ENCODE measurements around the gene SSB.
A peak's percentile ranks its signal among the peaks of the same experiment; 100 is the strongest.
"Not testable (repeated sequence)": the region's sequence is repeated elsewhere in the genome, so short reads cannot be mapped to it uniquely, and the experiment has no call there.

Gene SSB

DNA sequence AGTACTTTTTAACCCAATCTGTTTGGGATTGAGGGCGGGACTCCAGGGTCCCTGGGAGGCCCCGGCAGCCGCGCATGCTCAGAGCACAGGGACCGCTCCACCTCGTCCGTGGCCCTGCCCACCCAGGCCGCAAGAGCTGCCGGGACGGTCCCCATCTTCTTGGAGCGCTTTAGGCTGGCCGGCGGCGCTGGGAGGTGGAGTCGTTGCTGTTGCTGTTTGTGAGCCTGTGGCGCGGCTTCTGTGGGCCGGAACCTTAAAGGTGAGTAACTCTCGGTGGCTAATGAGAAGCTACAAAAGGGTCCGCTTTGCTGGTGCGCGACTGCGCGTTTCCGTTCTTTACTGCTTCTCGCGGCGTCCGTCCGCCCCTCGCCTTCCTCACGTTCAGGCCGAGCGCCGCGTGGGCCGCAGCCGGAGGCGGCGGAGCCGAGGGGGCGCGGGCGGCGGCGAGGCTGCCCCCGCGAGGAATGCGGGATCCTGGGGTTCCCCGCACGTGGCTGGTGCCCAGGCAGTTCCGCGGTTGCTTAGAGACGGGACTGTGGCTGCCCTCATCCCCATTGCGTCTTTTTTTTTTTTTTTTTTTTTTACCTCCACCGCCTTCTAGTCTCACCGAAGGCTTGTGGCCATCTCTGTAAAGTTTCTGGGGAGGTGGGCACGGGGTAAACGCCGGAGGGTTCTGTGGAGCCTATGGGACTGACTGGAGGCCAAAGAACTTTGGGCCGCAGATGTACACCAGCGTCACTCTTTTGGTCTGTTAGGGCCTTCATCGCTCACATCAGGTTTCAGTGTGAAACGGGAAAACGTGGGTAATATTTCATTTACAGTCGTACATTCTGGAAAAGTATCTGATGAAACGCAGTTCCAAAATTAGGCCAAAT lies at the start of gene SSB:
SSB (plus strand) TSS at position 154 of the 875 bp plus-strand sequence. CDS start 2,090 bp downstream, outside the sequence.
- Histone ChIP-seq H3K4me3 (ENCODE audit: low read length) (peak within 1 kb of the TSS; percentile 81), H3K36me3 (ENCODE audit: control insufficient read depth, insufficient read depth, low read length) (peaks cover 2% of the 10 kb centered on the region), H3K9ac (ENCODE audit: low read length) (peak within 1 kb of the TSS; percentile 29), H3K27me3 (ENCODE audit: control insufficient read depth, insufficient read depth, low read length) (no peaks in the 10 kb centered on the region), H3K27ac (ENCODE audit: low read depth, low read length) (peak within 1 kb of the TSS; percentile 74), H3K4me1 (ENCODE audit: control insufficient read depth, insufficient read depth, low read length) (no peaks in the 10 kb centered on the region)

DNA sequence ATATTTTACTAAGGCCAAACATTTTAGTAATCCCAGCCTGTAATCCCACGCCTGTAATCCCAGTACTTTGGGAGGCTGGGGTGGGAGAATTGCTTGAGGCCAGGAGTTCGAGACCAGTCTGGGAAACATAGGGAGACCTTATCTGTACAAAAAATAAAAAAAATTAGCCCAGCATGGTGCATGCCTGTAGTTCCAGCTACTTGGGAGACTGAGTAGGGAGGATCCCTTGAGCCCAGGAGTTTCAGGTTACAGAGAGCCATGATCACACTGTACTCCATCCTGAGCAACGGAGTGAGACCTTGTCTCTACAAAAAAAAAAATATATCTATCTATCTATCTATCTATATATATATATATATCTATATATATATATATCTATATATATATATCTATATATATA lies 45.9 kb upstream of the SSB start:
- Histone ChIP-seq H3K4me1 (ENCODE audit: control insufficient read depth, insufficient read depth, low read length) (no peaks in the 10 kb centered on the region), H3K9ac (ENCODE audit: low read length) (no peak overlapping the region), H3K36me3 (ENCODE audit: control insufficient read depth, insufficient read depth, low read length) (peaks cover 3% of the 10 kb centered on the region), H3K27me3 (ENCODE audit: control insufficient read depth, insufficient read depth, low read length) (no peaks in the 10 kb centered on the region), H3K4me3 (ENCODE audit: low read length) (no peak overlapping the region), H3K27ac (ENCODE audit: low read depth, low read length) (no peak overlapping the region)

DNA sequence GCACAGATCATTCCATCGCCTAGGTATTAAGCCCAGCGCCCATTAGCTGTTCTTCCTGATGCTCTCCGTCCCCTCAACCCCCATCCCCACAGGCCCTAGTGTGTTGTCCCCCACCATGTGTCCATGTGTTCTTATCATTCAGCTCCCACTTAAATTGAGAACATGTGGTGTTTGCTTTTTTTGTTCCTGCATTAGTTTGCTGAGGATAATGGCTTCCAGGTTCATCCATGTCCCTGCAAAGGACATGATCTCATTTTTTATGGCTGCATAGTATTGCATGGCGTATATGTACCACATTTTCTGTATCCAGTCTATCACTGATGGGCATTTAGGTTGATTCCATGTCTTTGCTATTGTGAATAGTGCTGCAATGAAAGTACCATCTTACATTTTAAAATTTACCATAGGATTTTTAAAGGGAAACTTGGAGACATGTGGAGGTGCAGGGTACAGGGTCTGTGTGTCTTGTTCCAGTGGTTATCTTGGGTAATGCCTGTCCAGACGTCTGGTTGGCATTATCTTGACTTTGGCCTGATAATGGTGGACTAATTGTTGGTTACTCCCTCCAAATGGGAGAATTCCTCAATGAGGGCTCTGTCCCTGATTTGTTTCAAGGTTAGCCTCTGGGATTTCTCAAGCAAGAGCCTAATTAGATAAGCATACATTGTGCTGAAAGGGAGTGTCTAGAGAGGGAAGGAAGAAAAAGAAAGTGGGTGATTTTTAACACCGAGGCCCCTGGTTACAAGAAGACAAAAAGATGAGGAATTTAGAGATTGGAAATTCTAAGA lies 43.4 kb upstream of the SSB start:
- Histone ChIP-seq H3K4me1 (ENCODE audit: control insufficient read depth, insufficient read depth, low read length) (no peaks in the 10 kb centered on the region), H3K9ac (ENCODE audit: low read length) (no peak overlapping the region), H3K4me3 (ENCODE audit: low read length) (no peak overlapping the region), H3K27ac (ENCODE audit: low read depth, low read length) (no peak overlapping the region), H3K27me3 (ENCODE audit: control insufficient read depth, insufficient read depth, low read length) (no peaks in the 10 kb centered on the region), H3K36me3 (ENCODE audit: control insufficient read depth, insufficient read depth, low read length) (no peaks in the 10 kb centered on the region)

DNA sequence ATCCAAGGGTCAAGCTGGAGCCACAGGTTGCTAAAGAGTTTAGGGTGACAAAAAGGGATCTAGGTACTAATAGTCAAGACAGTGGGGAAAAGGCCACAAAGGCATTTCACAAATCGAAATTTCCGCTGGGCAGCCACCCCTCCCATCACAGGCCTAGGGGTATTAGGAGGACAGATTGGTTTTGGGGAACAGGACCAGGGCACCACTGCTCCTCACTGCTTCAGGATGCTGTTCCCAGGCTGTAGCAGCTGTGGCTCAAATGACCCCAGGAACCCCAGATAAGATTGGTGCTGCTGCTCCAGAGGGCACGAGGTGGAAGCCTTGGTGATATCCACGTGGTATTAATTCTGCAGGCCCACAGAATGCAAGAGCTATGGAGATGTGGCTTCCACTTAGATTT lies 42.3 kb upstream of the SSB start:
- H3K4me1 ChIP-seq (ENCODE audit: control insufficient read depth, insufficient read depth, low read length): no peaks in the 10 kb centered on the region
- no peaks in the 10 kb centered on the region for H3K27me3 ChIP-seq (ENCODE audit: control insufficient read depth, insufficient read depth, low read length)
- H3K4me3 ChIP-seq (ENCODE audit: low read length): no peak overlapping the region
- H3K36me3 ChIP-seq (ENCODE audit: control insufficient read depth, insufficient read depth, low read length): no peaks in the 10 kb centered on the region
- no peak overlapping the region for H3K9ac ChIP-seq (ENCODE audit: low read length)
- no peak overlapping the region for H3K27ac ChIP-seq (ENCODE audit: low read depth, low read length)

DNA sequence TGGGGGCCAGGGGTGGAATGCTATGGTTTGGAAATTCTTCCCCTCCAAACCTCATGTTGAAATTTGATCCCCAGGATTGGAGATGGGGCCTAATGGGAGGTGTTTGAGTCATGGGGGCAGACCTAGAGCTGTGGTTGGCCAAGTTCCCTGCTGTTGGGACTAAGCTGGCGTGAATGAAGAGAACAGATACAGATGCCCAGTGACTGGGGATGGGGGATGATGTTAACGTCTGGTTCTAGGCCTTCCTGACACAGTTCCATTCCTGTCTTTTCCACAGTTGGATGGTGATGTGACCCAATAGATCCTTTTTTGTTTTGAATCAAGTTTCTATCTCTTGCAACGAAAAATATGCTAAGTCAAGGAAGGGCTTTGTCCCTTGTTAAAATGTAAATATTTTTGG lies 41.3 kb upstream of the SSB start:
- no peaks in the 10 kb centered on the region for H3K27me3 ChIP-seq (ENCODE audit: control insufficient read depth, insufficient read depth, low read length)
- H3K4me3 ChIP-seq (ENCODE audit: low read length): no peak overlapping the region
- no peak overlapping the region for H3K9ac ChIP-seq (ENCODE audit: low read length)
- H3K4me1 ChIP-seq (ENCODE audit: control insufficient read depth, insufficient read depth, low read length): no peaks in the 10 kb centered on the region
- no peak overlapping the region for H3K27ac ChIP-seq (ENCODE audit: low read depth, low read length)
- no peaks in the 10 kb centered on the region for H3K36me3 ChIP-seq (ENCODE audit: control insufficient read depth, insufficient read depth, low read length)

DNA sequence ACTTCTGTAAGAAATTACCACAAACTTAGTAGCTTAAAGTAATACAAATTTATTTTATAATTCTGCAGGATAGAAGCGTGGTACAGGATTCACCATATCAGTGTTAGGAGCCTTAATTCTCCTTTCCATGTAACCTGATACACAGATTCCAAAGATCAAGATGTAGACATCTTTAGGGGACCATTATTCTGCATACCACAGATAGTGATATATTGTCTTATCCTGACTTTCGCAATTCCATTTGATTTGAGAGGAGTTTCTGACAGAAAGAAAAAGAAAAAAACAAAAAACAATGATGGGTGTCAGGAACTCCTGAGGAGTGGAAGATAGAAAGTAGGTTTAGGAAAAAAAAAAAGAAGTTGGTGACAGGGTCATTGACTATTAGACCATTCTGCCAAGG lies 40.9 kb upstream of the SSB start:
- no peaks in the 10 kb centered on the region for H3K36me3 ChIP-seq (ENCODE audit: control insufficient read depth, insufficient read depth, low read length)
- H3K9ac ChIP-seq (ENCODE audit: low read length): no peak overlapping the region
- no peak overlapping the region for H3K4me3 ChIP-seq (ENCODE audit: low read length)
- H3K27me3 ChIP-seq (ENCODE audit: control insufficient read depth, insufficient read depth, low read length): no peaks in the 10 kb centered on the region
- no peaks in the 10 kb centered on the region for H3K4me1 ChIP-seq (ENCODE audit: control insufficient read depth, insufficient read depth, low read length)
- H3K27ac ChIP-seq (ENCODE audit: low read depth, low read length): no peak overlapping the region

DNA sequence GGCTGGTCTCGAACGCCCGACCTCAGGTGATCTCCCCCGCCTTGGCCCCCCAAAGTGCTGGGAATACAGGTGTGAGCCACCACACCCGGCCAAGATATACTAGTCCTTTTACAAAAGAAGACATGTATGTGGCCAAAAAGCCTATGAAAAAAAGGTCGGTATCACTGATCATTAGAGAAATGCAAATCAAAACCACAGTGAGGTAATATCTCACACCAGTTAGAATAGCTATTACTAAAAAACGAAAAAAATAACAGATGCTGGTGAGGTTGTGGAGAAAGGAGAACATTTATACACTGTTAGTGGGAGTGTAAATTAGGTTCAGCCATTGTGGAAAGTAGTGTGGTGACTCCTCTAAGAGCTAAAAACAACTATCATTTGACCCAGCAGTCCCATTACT lies 38.7 kb upstream of the SSB start:
- no peak overlapping the region for H3K27ac ChIP-seq (ENCODE audit: low read depth, low read length)
- H3K27me3 ChIP-seq (ENCODE audit: control insufficient read depth, insufficient read depth, low read length): no peaks in the 10 kb centered on the region
- H3K9ac ChIP-seq (ENCODE audit: low read length): no peak overlapping the region
- H3K4me1 ChIP-seq (ENCODE audit: control insufficient read depth, insufficient read depth, low read length): no peaks in the 10 kb centered on the region
- H3K4me3 ChIP-seq (ENCODE audit: low read length): no peak overlapping the region
- H3K36me3 ChIP-seq (ENCODE audit: control insufficient read depth, insufficient read depth, low read length): no peaks in the 10 kb centered on the region

DNA sequence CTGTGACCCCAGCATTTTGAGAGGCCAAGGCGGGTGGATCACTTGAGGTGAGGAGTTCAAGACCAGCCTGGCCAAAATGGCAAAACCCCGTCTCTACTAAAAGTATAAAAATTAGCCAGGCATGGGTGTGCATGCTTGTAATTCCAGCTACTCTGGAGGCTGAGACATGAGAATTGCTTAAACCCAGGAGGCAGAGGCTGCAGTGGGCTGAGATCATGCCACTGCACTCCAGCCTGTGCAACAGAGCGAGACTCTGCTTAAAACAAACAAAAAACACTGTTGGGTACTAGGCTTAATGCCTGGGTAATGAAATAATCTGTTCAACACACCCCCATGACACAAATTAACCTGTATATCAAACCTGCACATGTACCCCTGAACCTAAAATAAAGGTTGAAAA lies 37.9 kb upstream of the SSB start:
- H3K4me1 ChIP-seq (ENCODE audit: control insufficient read depth, insufficient read depth, low read length); H3K4me3 ChIP-seq (ENCODE audit: low read length); H3K27me3 ChIP-seq (ENCODE audit: control insufficient read depth, insufficient read depth, low read length); H3K36me3 ChIP-seq (ENCODE audit: control insufficient read depth, insufficient read depth, low read length); H3K9ac ChIP-seq (ENCODE audit: low read length); H3K27ac ChIP-seq (ENCODE audit: low read depth, low read length): not testable (repeated sequence)

DNA sequence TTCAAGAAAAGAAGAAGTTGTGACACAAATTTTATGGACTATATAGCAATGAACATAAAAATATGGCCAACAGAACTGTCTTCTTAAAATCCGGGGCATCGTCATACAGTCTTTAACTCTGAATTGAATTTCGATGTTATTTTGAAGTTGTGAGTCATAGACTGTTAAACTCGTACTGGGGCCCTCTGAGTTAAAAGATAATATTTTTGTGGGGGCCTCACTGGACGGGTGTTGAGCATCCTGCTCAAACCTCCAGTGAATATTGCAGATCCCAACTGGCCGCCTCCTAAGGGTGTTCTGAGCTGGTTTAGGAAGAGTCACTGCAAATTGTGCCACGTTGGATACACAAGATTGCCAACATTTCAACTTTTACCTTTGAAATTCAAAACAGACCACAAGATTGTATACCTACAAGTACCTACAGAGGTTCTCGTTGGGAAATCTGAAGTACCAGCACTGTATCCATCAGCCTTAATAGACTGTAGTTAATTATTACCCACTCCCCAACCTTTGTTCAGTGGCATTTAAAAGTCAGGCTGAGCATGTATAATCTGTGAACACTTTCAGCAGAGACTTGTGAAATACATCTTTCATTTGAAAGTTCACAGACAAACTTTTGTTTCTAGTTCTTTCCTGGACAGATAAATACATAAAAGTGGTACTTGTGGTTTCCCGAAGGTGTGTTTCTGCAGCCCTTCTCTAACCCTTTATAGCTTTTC lies 37.3 kb upstream of the SSB start:
- Histone ChIP-seq H3K27ac (ENCODE audit: low read depth, low read length) (no peak overlapping the region), H3K4me3 (ENCODE audit: low read length) (no peak overlapping the region), H3K27me3 (ENCODE audit: control insufficient read depth, insufficient read depth, low read length) (no peaks in the 10 kb centered on the region), H3K9ac (ENCODE audit: low read length) (no peak overlapping the region), H3K36me3 (ENCODE audit: control insufficient read depth, insufficient read depth, low read length) (no peaks in the 10 kb centered on the region), H3K4me1 (ENCODE audit: control insufficient read depth, insufficient read depth, low read length) (no peaks in the 10 kb centered on the region)

DNA sequence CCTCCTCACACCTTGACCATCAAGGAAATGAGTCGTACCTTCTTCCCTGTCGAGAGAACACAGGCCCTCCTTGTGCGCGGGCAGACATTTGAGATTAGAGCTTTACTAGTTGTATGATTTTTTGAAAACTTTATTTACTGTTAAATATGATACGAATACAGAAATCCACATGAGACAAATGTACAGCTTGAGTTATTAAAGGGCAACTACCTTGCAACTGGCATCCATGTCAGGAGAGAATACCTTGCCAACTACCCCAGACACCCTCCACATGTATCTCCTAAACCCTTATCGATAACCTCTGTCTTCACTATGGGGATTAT lies 36.7 kb upstream of the SSB start:
- no peaks in the 10 kb centered on the region for H3K27me3 ChIP-seq (ENCODE audit: control insufficient read depth, insufficient read depth, low read length)
- no peaks in the 10 kb centered on the region for H3K4me1 ChIP-seq (ENCODE audit: control insufficient read depth, insufficient read depth, low read length)
- H3K4me3 ChIP-seq (ENCODE audit: low read length): no peak overlapping the region
- H3K27ac ChIP-seq (ENCODE audit: low read depth, low read length): no peak overlapping the region
- H3K9ac ChIP-seq (ENCODE audit: low read length): no peak overlapping the region
- H3K36me3 ChIP-seq (ENCODE audit: control insufficient read depth, insufficient read depth, low read length): no peaks in the 10 kb centered on the region

DNA sequence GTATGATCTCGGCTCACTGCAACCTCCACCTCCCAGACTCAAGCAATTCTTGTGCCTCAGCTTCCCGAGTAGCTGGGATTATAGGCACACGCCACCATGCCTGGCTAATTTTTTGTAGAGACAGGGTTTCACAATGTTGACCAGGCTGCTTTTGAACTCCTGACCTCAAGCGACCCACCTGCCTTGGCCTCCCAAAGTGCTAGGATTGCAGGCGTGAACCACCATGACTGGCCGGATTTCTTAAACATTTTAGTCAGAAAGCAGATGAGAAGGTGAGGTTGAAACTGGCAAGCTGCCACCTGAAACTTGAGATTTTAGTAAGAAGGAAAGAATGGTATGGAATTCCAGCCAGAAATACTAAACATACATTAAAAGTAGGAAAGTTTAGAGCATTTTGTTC lies 33.1 kb upstream of the SSB start:
- no peak overlapping the region for H3K9ac ChIP-seq (ENCODE audit: low read length)
- H3K4me1 ChIP-seq (ENCODE audit: control insufficient read depth, insufficient read depth, low read length): peaks cover 3% of the 10 kb centered on the region
- no peaks in the 10 kb centered on the region for H3K36me3 ChIP-seq (ENCODE audit: control insufficient read depth, insufficient read depth, low read length)
- H3K27ac ChIP-seq (ENCODE audit: low read depth, low read length): no peak overlapping the region
- peaks cover 5% of the 10 kb centered on the region for H3K27me3 ChIP-seq (ENCODE audit: control insufficient read depth, insufficient read depth, low read length)
- H3K4me3 ChIP-seq (ENCODE audit: low read length): no peak overlapping the region

DNA sequence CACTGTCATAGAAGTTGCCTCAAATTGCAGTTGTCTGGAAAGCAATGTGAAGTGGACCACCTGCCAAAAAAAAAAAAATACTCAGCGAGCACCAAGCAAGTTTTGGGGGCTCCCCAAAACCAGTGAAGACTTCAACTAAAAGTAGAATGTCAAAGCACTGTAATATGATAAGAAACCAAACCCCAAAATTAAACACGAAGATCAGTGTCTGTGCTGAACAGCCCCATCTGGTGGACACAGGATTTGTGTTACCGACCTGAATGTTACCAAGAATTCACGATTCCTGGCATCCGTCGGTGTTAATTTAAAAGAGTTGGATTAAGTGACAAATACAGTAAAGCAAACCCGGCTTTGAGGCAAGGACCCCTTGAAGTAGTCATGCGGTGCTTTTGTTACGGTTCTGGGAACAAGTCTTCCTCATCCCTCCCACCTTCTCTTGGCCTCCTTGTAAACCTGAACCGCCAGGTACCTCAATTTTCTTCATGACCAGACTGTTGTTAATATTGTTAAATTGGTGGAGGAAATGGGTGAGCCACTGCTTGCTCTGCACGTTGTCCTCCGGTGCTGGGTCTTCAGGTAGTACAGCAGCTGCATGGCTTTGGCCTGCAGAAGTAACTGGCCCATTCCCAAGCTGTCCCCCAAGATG lies 31.3 kb upstream of the SSB start:
- Histone ChIP-seq H3K4me1 (ENCODE audit: control insufficient read depth, insufficient read depth, low read length) (peaks cover 3% of the 10 kb centered on the region), H3K27me3 (ENCODE audit: control insufficient read depth, insufficient read depth, low read length) (peaks cover 5% of the 10 kb centered on the region), H3K4me3 (ENCODE audit: low read length) (no peak overlapping the region), H3K27ac (ENCODE audit: low read depth, low read length) (no peak overlapping the region), H3K9ac (ENCODE audit: low read length) (peak overlapping the region; percentile 10), H3K36me3 (ENCODE audit: control insufficient read depth, insufficient read depth, low read length) (no peaks in the 10 kb centered on the region)
